CD4-positive, alpha-beta T cell treated with Interferon gamma for 1 hour (primary cell): ENCODE results near the gene TM7SF2.

ENCODE experiments used
- DNase-seq: peaks from one replicate; pipeline ENCODE4 v3.0.0-alpha.2; 2020

The TM7SF2 gene

DNA sequence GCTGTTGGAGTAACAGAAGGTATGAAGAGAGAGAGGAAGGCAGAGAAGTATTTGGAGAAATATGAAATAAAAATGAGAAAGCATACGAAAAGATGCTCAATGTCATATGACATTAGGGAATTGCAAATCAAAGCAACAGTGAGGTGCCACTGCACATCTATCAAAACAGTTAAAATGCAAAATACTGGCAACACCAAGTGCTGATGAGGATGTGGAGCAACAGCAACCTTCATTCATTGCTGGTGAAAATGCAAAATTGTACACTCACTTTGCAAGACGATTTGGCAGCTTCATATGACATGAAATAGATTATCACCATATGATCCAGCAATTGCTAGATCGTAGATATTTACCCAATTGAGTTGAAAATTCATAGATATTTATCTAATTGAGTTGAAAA is 49.0 kb downstream of the TM7SF2 start:
- no peak for DNase-seq

DNA sequence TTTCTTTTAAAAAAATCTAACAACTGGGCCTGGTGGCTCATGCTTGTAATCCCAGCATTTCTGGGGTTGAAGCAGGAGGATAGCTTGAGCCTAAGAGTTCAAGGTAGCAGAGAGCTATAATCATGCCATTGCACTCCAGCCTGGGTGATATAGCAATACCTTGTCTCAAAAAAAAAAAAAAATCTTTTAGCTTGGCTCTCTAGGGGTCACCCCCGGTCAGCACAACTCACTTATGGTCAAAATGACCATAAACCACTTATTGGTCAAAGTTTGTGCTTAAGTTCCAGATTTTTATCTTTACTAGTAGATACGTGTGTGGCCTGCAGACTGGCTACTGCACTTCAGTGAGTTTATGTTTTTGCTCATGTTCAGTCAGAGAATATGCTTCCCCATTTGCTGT is 52.0 kb downstream of the TM7SF2 start:
- DNase-seq: no peak
